ENCODE results near the gene KIFC1.

DNA sequence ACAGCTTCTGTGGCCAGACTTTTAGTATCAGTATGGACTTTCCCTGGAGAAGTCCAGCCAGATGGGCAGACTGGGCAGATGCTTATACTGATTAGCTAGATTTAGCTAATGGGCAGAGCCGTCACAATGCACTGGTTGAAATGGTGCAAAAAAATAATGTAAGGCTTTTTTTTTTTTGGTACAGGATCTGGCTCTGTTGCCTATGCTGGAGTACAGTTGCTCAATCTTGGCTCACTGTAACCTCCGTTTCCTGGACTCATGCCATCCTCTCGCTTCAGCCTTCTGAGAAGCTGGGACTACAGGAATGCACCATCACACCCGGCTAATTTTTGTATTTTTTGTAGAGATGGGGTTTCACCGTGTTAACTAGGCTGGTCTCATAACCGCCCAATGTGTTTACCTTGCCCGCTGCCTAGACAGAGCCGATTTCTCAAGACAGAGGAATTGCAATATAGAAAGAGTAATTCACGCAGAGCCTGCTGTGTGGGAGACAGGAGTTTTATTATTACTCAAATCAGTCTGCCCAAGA is 16.4 kb upstream of the KIFC1 start:
- no peak for TF ChIP-seq EZH2 (IDR thresholded peaks at IDR 0.05; ENCODE audit: low read length, missing control alignments)
- TF ChIP-seq, protein P1, sequence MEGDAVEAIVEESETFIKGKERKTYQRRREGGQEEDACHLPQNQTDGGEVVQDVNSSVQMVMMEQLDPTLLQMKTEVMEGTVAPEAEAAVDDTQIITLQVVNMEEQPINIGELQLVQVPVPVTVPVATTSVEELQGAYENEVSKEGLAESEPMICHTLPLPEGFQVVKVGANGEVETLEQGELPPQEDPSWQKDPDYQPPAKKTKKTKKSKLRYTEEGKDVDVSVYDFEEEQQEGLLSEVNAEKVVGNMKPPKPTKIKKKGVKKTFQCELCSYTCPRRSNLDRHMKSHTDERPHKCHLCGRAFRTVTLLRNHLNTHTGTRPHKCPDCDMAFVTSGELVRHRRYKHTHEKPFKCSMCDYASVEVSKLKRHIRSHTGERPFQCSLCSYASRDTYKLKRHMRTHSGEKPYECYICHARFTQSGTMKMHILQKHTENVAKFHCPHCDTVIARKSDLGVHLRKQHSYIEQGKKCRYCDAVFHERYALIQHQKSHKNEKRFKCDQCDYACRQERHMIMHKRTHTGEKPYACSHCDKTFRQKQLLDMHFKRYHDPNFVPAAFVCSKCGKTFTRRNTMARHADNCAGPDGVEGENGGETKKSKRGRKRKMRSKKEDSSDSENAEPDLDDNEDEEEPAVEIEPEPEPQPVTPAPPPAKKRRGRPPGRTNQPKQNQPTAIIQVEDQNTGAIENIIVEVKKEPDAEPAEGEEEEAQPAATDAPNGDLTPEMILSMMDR (conservative IDR thresholded peaks at IDR 0.05 in 1 of 2, IDR thresholded peaks at IDR 0.05 in 1 of 2; ENCODE audit: low read depth in 1 of 2, low read length in 2 of 2): no peak
